Measurements from ENCODE around the gene MAML3. TPM values are rescaled to one million over a fixed set of nuclear protein-coding genes. Genes with fewer than 3 reads are reported as not detected.

MAML3 gene
- total RNA-seq, 1 experiment from 2014 or later, result 12.1 TPM

GRCh38 chr4:139917896-139918295 lies 236.1 kb downstream of the MAML3 start:
- H3K4me3 ChIP-seq (ENCODE audit: low read depth, low read length), result no peak overlapping the region

DNA sequence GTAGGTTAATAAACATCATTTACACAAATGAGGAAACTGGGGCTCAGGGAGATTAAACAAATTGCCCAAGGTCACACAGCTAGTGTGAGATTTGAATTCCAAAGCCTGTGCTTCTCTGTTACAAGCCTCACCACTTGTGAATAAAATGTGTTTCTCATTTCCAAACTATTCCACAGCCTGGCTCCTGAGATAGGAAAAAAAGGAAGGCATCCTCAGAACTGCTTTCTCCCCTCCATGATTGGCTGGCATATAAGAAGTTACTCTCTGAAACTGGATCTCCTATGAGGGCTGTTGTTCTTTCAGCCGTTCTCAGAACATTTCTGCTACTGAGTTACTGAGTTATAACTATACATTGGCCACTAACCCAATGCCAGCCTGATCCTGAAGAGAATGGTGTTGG lies 237.9 kb downstream of the MAML3 start:
- no TSS peak for BruUV-seq (replicated peaks)
- no peak for DNase-seq
- Histone ChIP-seq H3K4me1 (peaks cover 15% of the 10 kb centered on the region), H3K36me3 (ENCODE audit: control insufficient read depth, insufficient read depth, low read length) (no peaks in the 10 kb centered on the region), H3K9me3 (no peaks in the 10 kb centered on the region), H3K27me3 (replicated peaks; ENCODE audit: control insufficient read depth, insufficient read depth, low read length) (no peaks in the 10 kb centered on the region), H3K4me3 (ENCODE audit: low read depth, low read length) (no peak overlapping the region)
- no peak overlapping the region for H3K4me3 Mint-ChIP-seq (ENCODE audit: unreplicated experiment)
- intact Hi-C loops (cut with micrococcal nuclease; ENCODE audit: unreplicated experiment), result no loop called here
- ChIA-PET POLR2A (no interaction called here), CTCF (no interaction called here)
- H3K27ac Mint-ChIP-seq (ENCODE audit: unreplicated experiment), result no peak overlapping the region
- no peaks in the 10 kb centered on the region for H3K27me3 Mint-ChIP-seq (ENCODE audit: insufficient read depth, unreplicated experiment)
- peaks cover 3% of the 10 kb centered on the region for H3K4me1 Mint-ChIP-seq (ENCODE audit: low read depth, unreplicated experiment)
- H3K9me3 Mint-ChIP-seq (ENCODE audit: unreplicated experiment), result peaks cover 10% of the 10 kb centered on the region
- no peak for TF ChIP-seq CTCF (IDR thresholded peaks at IDR 0.05; ENCODE audit: insufficient read depth in 1 of 2, low read depth in 1 of 2, low read length in 1 of 2, severe bottlenecking in 1 of 2, unreplicated experiment in 1 of 2)
- peaks cover 5% of the 10 kb centered on the region for H3K36me3 Mint-ChIP-seq (ENCODE audit: insufficient read depth, unreplicated experiment)

More at GRCh38 chr4:139917896-139918295, 236.1 kb downstream of the MAML3 start:
- no TSS peak for BruUV-seq (replicated peaks)
- Mint-ChIP-seq H3K36me3 (ENCODE audit: insufficient read depth, unreplicated experiment) (peaks cover 5% of the 10 kb centered on the region), H3K27me3 (ENCODE audit: insufficient read depth, unreplicated experiment) (no peaks in the 10 kb centered on the region), H3K4me1 (ENCODE audit: low read depth, unreplicated experiment) (peaks cover 12% of the 10 kb centered on the region), H3K9me3 (ENCODE audit: unreplicated experiment) (peaks cover 10% of the 10 kb centered on the region), H3K27ac (ENCODE audit: unreplicated experiment) (no peak overlapping the region), H3K4me3 (ENCODE audit: unreplicated experiment) (no peak overlapping the region)
- no peak for DNase-seq
- Histone ChIP-seq H3K4me1 (peaks cover 15% of the 10 kb centered on the region), H3K9me3 (no peaks in the 10 kb centered on the region), H3K27me3 (replicated peaks; ENCODE audit: control insufficient read depth, insufficient read depth, low read length) (no peaks in the 10 kb centered on the region), H3K36me3 (ENCODE audit: control insufficient read depth, insufficient read depth, low read length) (no peaks in the 10 kb centered on the region)
- intact Hi-C loops (cut with micrococcal nuclease; ENCODE audit: unreplicated experiment), result no loop called here
- TF ChIP-seq CTCF (IDR thresholded peaks at IDR 0.05; ENCODE audit: insufficient read depth in 1 of 2, low read depth in 1 of 2, low read length in 1 of 2, severe bottlenecking in 1 of 2, unreplicated experiment in 1 of 2), result no peak
- ChIA-PET POLR2A (no interaction called here), CTCF (no interaction called here)

GRCh38 chr4:139915037-139915436 lies 238.9 kb downstream of the MAML3 start:
- Histone ChIP-seq H3K36me3 (ENCODE audit: control insufficient read depth, insufficient read depth, low read length) (no peaks in the 10 kb centered on the region), H3K9me3 (no peaks in the 10 kb centered on the region), H3K4me1 (peaks cover 15% of the 10 kb centered on the region), H3K27me3 (replicated peaks; ENCODE audit: control insufficient read depth, insufficient read depth, low read length) (no peaks in the 10 kb centered on the region), H3K4me3 (ENCODE audit: low read depth, low read length) (no peak overlapping the region)
- Mint-ChIP-seq H3K4me1 (ENCODE audit: low read depth, unreplicated experiment) (no peaks in the 10 kb centered on the region), H3K27me3 (ENCODE audit: insufficient read depth, unreplicated experiment) (no peaks in the 10 kb centered on the region), H3K27ac (ENCODE audit: unreplicated experiment) (no peak overlapping the region), H3K36me3 (ENCODE audit: insufficient read depth, unreplicated experiment) (peaks cover 5% of the 10 kb centered on the region), H3K9me3 (ENCODE audit: unreplicated experiment) (peaks cover 10% of the 10 kb centered on the region), H3K4me3 (ENCODE audit: unreplicated experiment) (no peak overlapping the region)
- no TSS peak for BruUV-seq (replicated peaks)
- intact Hi-C loops (cut with micrococcal nuclease; ENCODE audit: unreplicated experiment), result no loop called here
- ChIA-PET POLR2A (no interaction called here), CTCF (no interaction called here)
- no peak for TF ChIP-seq CTCF (IDR thresholded peaks at IDR 0.05; ENCODE audit: insufficient read depth in 1 of 2, low read depth in 1 of 2, low read length in 1 of 2, severe bottlenecking in 1 of 2, unreplicated experiment in 1 of 2)
- no peak for DNase-seq

Data from Caco-2 (cell line).